GM18873 (cell line): ENCODE results near the gene PDX1.

ENCODE experiments used
- ATAC-seq: cut with Tn5 transposase; IDR thresholded peaks from one replicate; pipeline ENCODE4 v1.9.1; 2021; ENCODE audit warnings: mild to moderate bottlenecking, moderate library complexity, moderate number of reproducible peaks; ENCODE audit not compliant: unreplicated experiment, low FRiP score

The PDX1 gene

GRCh38 chr13:27919934-27920676 lies at the start of gene PDX1:
Gene PDX1, plus strand, starts transcription at chr13:27920000. Its CDS starts 139 bp downstream, at chr13:27920139.
- ATAC-seq, result no peak

GRCh38 chr13:27878274-27878673 lies 41.5 kb upstream of the PDX1 start:
- ATAC-seq, result no peak

GRCh38 chr13:27889471-27889870 lies 30.3 kb upstream of the PDX1 start:
- no peak for ATAC-seq

- no peak for ATAC-seq
Measured at GRCh38 chr13:27896726-27897125, 23.1 kb upstream of the PDX1 start.

- no peak for ATAC-seq
Measured at GRCh38 chr13:27904719-27905118, 15.1 kb upstream of the PDX1 start.

GRCh38 chr13:27905650-27906049 lies 14.2 kb upstream of the PDX1 start:
- no peak for ATAC-seq

- ATAC-seq, result no peak
Measured at GRCh38 chr13:27907121-27907787, 12.5 kb upstream of the PDX1 start.

- no peak for ATAC-seq
Measured at GRCh38 chr13:27909378-27909777, 10.4 kb upstream of the PDX1 start.

GRCh38 chr13:27911521-27911920 lies 8.3 kb upstream of the PDX1 start:
- no peak for ATAC-seq

GRCh38 chr13:27913160-27913559 lies 6.6 kb upstream of the PDX1 start:
- ATAC-seq, result no peak

GRCh38 chr13:27915301-27916207 lies 4.2 kb upstream of the PDX1 start:
- ATAC-seq, result no peak

GRCh38 chr13:27917121-27917947 lies 2.5 kb upstream of the PDX1 start:
- ATAC-seq, result no peak

- no peak for ATAC-seq
Measured at GRCh38 chr13:27918041-27918917, 1.5 kb upstream of the PDX1 start.

GRCh38 chr13:27918918-27919658 lies 712 bp upstream of the PDX1 start:
- no peak for ATAC-seq

- ATAC-seq, result no peak
Measured at GRCh38 chr13:27919659-27919933, 204 bp upstream of the PDX1 start.

- ATAC-seq, result no peak
Measured at GRCh38 chr13:27920677-27921420, 1.0 kb downstream of the PDX1 start.

GRCh38 chr13:27921421-27921960 lies 1.7 kb downstream of the PDX1 start:
- ATAC-seq, result no peak
